K562 (cell line): ENCODE results near the gene CEND1. TPM values are rescaled to one million over a fixed set of nuclear protein-coding genes. Genes with fewer than 3 reads are reported as not detected.

Experiments used
- ATF3 ChIP-seq, 2 experiments: fragments of 450-650 bp in 1 of 2; sonication (generic) in 1 of 2; formaldehyde crosslinking in 1 of 2; IDR thresholded peaks in 1 of 2; conservative IDR thresholded peaks in 1 of 2; 2 replicates each; pipeline versions ENCODE4 v1.6.1 to v1.8.1; 2016 to 2023; ENCODE audit warnings: mild to moderate bottlenecking in 2 of 2, moderate library complexity in 2 of 2, inconsistent platforms in 1 of 2, missing genetic modification reagents in 1 of 2
- ATF7 ChIP-seq: fragments of 450-650 bp; IDR thresholded peaks from 2 replicates; pipeline ENCODE4 v1.7.1; 2014; ENCODE audit warnings: mild to moderate bottlenecking, moderate library complexity
- CEBPB ChIP-seq: fragments of 450-650 bp; IDR thresholded peaks from 2 replicates; pipeline ENCODE4 v1.6.1; 2016; ENCODE audit warnings: missing genetic modification characterization, missing compliant biosample characterization
- FIP1L1 ChIP-seq: fragments of 200-400 bp; formaldehyde crosslinking; IDR thresholded peaks from 2 replicates; pipeline ENCODE4 v1.6.1; 2018; ENCODE audit warnings: mild to moderate bottlenecking, low read depth, low read length; ENCODE audit not compliant: poor library complexity, severe bottlenecking
- FOXA3 ChIP-seq, 2 experiments: fragments of 450-650 bp in 1 of 2; sonication (generic) in 1 of 2; formaldehyde crosslinking; IDR thresholded peaks in 1 of 2; conservative IDR thresholded peaks in 1 of 2; 2 replicates each; pipeline versions ENCODE4 v1.4.0 to v1.8.0; 2020 to 2022; ENCODE audit warnings: mild to moderate bottlenecking in 2 of 2, missing genetic modification reagents in 1 of 2
- JUN ChIP-seq, 2 experiments: sonication (generic) in 1 of 2; formaldehyde crosslinking in 1 of 2; IDR thresholded peaks; 2 replicates each; pipeline versions ENCODE4 v1.6.1 to v1.8.0; 2012 to 2022; ENCODE audit warnings: borderline replicate concordance in 2 of 2, mild to moderate bottlenecking in 2 of 2, improper control_type of control experiment in 1 of 2, low read depth in 1 of 2, low read length in 1 of 2, missing genetic modification reagents in 1 of 2
- JUND ChIP-seq, 2 experiments: IDR thresholded peaks; 2 replicates in 1 of 2; 3 replicates in 1 of 2; pipeline ENCODE4 v1.6.1; 2011; ENCODE audit warnings: borderline replicate concordance in 2 of 2, low read depth in 2 of 2, low read length in 2 of 2, improper control_type of control experiment in 1 of 2, missing biosample characterization in 1 of 2, missing genetic modification characterization in 1 of 2, missing genetic modification reagents in 1 of 2
- KAT2B ChIP-seq: IDR thresholded peaks from one replicate; pipeline ENCODE4 v1.6.1; 2012; ENCODE audit warnings: low read depth, mild to moderate bottlenecking, control low read depth, inconsistent platforms, low read length, moderate library complexity
- NFIC ChIP-seq: fragments of 450-650 bp; IDR thresholded peaks from 2 replicates; pipeline ENCODE4 v1.6.1; 2017; ENCODE audit warnings: mild to moderate bottlenecking, inconsistent platforms
- TEAD4 ChIP-seq, 2 experiments: sonication (generic) in 1 of 2; formaldehyde crosslinking in 1 of 2; IDR thresholded peaks; 2 replicates each; pipeline versions ENCODE4 v1.6.1 to v1.8.0; 2012 to 2022; ENCODE audit warnings: borderline replicate concordance in 1 of 2, inconsistent platforms in 1 of 2, low read length in 1 of 2, mild to moderate bottlenecking in 1 of 2, missing genetic modification reagents in 1 of 2
- USF1 ChIP-seq: sonication (generic); formaldehyde crosslinking; IDR thresholded peaks from 2 replicates; pipeline ENCODE4 v1.9.0; 2022; ENCODE audit warnings: mild to moderate bottlenecking, missing genetic modification reagents
- ZNF143 ChIP-seq: sonication (generic); formaldehyde crosslinking; IDR thresholded peaks from 2 replicates; pipeline ENCODE4 v1.9.0; 2022; ENCODE audit warnings: mild to moderate bottlenecking, missing genetic modification reagents
- ZNF583 ChIP-seq: fragments of 250-450 bp; sonication (Bioruptor Pico); IDR thresholded peaks from 2 replicates; pipeline ENCODE4 v1.4.0; 2020
- ZNF609 ChIP-seq: sonication (generic); formaldehyde crosslinking; IDR thresholded peaks from 2 replicates; pipeline ENCODE4 v1.8.1; 2023; ENCODE audit warnings: missing genetic modification reagents, mild to moderate bottlenecking, borderline replicate concordance
- ZNF740 ChIP-seq, 3 experiments: fragments of 200-800 bp in 1 of 3; sonication (Bioruptor generic) in 1 of 3; sonication (generic) in 1 of 3; formaldehyde crosslinking in 1 of 3; IDR thresholded peaks; 2 replicates each; pipeline versions ENCODE4 v1.6.1 to v1.8.0; 2016 to 2022; ENCODE audit warnings: mild to moderate bottlenecking in 2 of 3, missing compliant biosample characterization in 2 of 3, missing genetic modification characterization in 2 of 3, missing genetic modification reagents in 1 of 3
- polyA plus RNA-seq, 8 experiments: library from polyadenylated mRNA; depleted of rRNA in 4 of 8; stranded (reverse) in 5 of 8; unstranded in 3 of 8; fragments of >200 nt; fragmentation: Nextera tagmentation in 2 of 8; fragmentation: Illumina TruSeq in 1 of 8; extraction: Ambion mirVana in 2 of 8; extraction: Trizol in 1 of 8; gene quantifications; 2 replicates each; pipeline versions ENCODE4 v1.2.1 to v1.2.3, GENCODE V29; 2011 to 2014; ENCODE audit warnings: inconsistent platforms in 1 of 8, missing spikeins in 1 of 8
- total RNA-seq, 7 experiments: library from RNA; depleted of rRNA in 6 of 7; stranded (reverse); fragments of >200 nt in 6 of 7; fragmentation: Illumina TruSeq in 2 of 7; extraction: Trizol in 2 of 7; gene quantifications; 2 replicates each; pipeline versions ENCODE4 v1.2.1 to v1.2.3, GENCODE V29; 2011 to 2021; ENCODE audit warnings: low replicate concordance in 1 of 7

Gene CEND1
- total and polyA plus RNA-seq, 9 of the 15 experiments (the other 6 are each of a cell fraction or from before 2014, with no cell fraction given) = 0.13 to 0.18 (median 0.16) TPM; not detected in 6

GRCh38 chr11:818396-819128 lies 28.7 kb upstream of the CEND1 start, which contains the start of gene PNPLA2 (continued):
- TF ChIP-seq ATF3 (IDR thresholded peaks at IDR 0.05) (peak; percentile 83), ATF3 (CRISPR knock-in tag; conservative IDR thresholded peaks at IDR 0.05) (no peak), FOXA3 (CRISPR knock-in tag; conservative IDR thresholded peaks at IDR 0.05 in 1 of 2, IDR thresholded peaks at IDR 0.05 in 1 of 2) (0 out of 4 replicates have a peak, but pooled peaks of 1 of the 2 experiments have one; percentile 66), CEBPB (tag) (peak; percentile 65), ZNF583 (CRISPR knock-in tag) (no peak), JUND (IDR thresholded peaks at IDR 0.05; ENCODE audit: borderline replicate concordance, low read depth, low read length) (peak; percentile 50; the same call in 1 of the 2 replicates), JUND (tag; IDR thresholded peaks at IDR 0.05; ENCODE audit: borderline replicate concordance, low read depth, low read length) (peak; percentile 16; the same call in 1 of the 3 replicates), TEAD4 (IDR thresholded peaks at IDR 0.05; ENCODE audit: low read length) (no peak), TEAD4 (CRISPR knock-in tag; IDR thresholded peaks at IDR 0.05; ENCODE audit: borderline replicate concordance) (0 out of 2 replicates have a peak, but pooled peaks have one; percentile 37), ZNF143 (CRISPR knock-in tag) (0 out of 2 replicates have a peak, but pooled peaks have one; percentile 35), USF1 (CRISPR knock-in tag) (peak; percentile 35; the same call in 1 of the 2 replicates), FIP1L1 (peak; percentile 7), KAT2B (no peak), JUN (IDR thresholded peaks at IDR 0.05; ENCODE audit: borderline replicate concordance, low read depth, low read length) (no peak; the same call in 1 of the 2 replicates), JUN (CRISPR knock-in tag; IDR thresholded peaks at IDR 0.05; ENCODE audit: borderline replicate concordance) (peak; percentile 78; the same call in 1 of the 2 replicates), ATF7 (peak; percentile 70), NFIC (0 out of 2 replicates have a peak, but pooled peaks have one; percentile 14), ZNF609 (CRISPR knock-in tag) (no peak), ZNF740 (CRISPR knock-in tag; IDR thresholded peaks at IDR 0.05) (peak; percentile 55; the same call in 1 of the 2 replicates), ZNF740 (tag; IDR thresholded peaks at IDR 0.05) (no peak)
